ENCODE measurements around the gene PADI2. TPM values are rescaled to one million over a fixed set of nuclear protein-coding genes. Genes with fewer than 3 reads are reported as not detected.

PADI2 gene
- total and polyA plus RNA-seq, 2 experiments from 2014 or later: 1.7 to 4.3 TPM

GRCh38 chr1:17155257-17155920 lies 36.1 kb upstream of the PADI2 start (continued):
- TF ChIP-seq ZNF462 (CRISPR knock-in tag; IDR thresholded peaks at IDR 0.05) (no peak), ZNF114 (CRISPR knock-in tag; IDR thresholded peaks at IDR 0.05) (no peak), EZH2phosphoT487 (IDR thresholded peaks at IDR 0.05; ENCODE audit: unreplicated experiment) (no peak), REST (IDR thresholded peaks at IDR 0.05; ENCODE audit: unreplicated experiment) (no peak), POLR2AphosphoS5 (IDR thresholded peaks at IDR 0.05; ENCODE audit: low read depth) (no peak), NANOG (IDR thresholded peaks at IDR 0.05; ENCODE audit: borderline replicate concordance) (no peak), CREB1 (CRISPR knock-in tag; IDR thresholded peaks at IDR 0.05; ENCODE audit: low read depth) (no peak)
